ENCODE data around the gene INVS.

DNA sequence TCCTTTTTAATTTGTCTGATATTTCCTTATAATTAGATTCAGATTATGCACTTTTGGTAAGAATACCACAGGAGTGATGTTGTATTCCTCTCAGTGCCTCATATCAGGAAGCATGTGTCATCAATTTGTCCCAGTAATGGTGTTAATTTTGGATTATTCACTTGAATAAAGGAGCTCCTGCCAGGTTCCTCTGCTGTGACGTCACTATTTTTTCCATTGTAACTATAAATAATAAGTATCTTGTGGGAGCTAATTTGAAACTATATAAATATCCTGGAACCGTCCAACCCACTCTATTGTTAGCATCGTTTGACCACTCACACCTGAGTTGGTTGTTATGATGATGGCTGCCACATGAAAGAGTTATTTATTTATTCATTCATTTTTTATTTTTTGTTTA lies 107.9 kb downstream of the INVS start:
- TF ChIP-seq CTCF (IDR thresholded peaks at IDR 0.05) (no peak), POLR2A (IDR thresholded peaks at IDR 0.05) (no peak)
